DMS153 treated with DMSO at 0.1 percent for 48 hours (cell line): Measurements from ENCODE around the gene TMEM260.
A peak's percentile ranks its signal among the peaks of the same experiment; 100 is the strongest.

Experiments
- DNase-seq: peaks from one replicate; lab custom pipeline; 2025; ENCODE audit not compliant: unreplicated experiment; lab: John Stamatoyannopoulos, UW

TMEM260 gene

GRCh38 chr14:56579345-56580220 lies at the start of gene TMEM260:
Gene TMEM260, plus strand, starts transcription at chr14:56579798. Its CDS starts 117 bp downstream, at chr14:56579915.
- DNase-seq, result peak; percentile 80

GRCh38 chr14:56532546-56532945 lies 47.1 kb upstream of the TMEM260 start:
- no peak for DNase-seq

GRCh38 chr14:56534656-56535055 lies 44.9 kb upstream of the TMEM260 start:
- DNase-seq, result no peak

GRCh38 chr14:56539862-56540261 lies 39.7 kb upstream of the TMEM260 start:
- DNase-seq, result no peak

- no peak for DNase-seq
Observed at GRCh38 chr14:56543436-56543835, 36.2 kb upstream of the TMEM260 start.

- DNase-seq, result no peak
Observed at GRCh38 chr14:56549721-56550120, 29.9 kb upstream of the TMEM260 start.

- no peak for DNase-seq
Observed at GRCh38 chr14:56552615-56553014, 27.0 kb upstream of the TMEM260 start.

GRCh38 chr14:56554301-56554700 lies 25.3 kb upstream of the TMEM260 start:
- no peak for DNase-seq

GRCh38 chr14:56555921-56556570 lies 23.6 kb upstream of the TMEM260 start:
- DNase-seq, result peak; percentile 69

- no peak for DNase-seq
Observed at GRCh38 chr14:56559182-56559581, 20.4 kb upstream of the TMEM260 start.

GRCh38 chr14:56561606-56562005 lies 18.0 kb upstream of the TMEM260 start:
- no peak for DNase-seq

- DNase-seq, result no peak
Observed at GRCh38 chr14:56562883-56563282, 16.7 kb upstream of the TMEM260 start.

GRCh38 chr14:56569174-56569573 lies 10.4 kb upstream of the TMEM260 start:
- no peak for DNase-seq

GRCh38 chr14:56570295-56570694 lies 9.3 kb upstream of the TMEM260 start:
- DNase-seq, result no peak

- peak; percentile 50 for DNase-seq
Observed at GRCh38 chr14:56580221-56580711, 668 bp downstream of the TMEM260 start.

- peak; percentile 42 for DNase-seq
Observed at GRCh38 chr14:56581041-56581727, 1.6 kb downstream of the TMEM260 start.

GRCh38 chr14:56585461-56586084 lies 6.0 kb downstream of the TMEM260 start:
- peak; percentile 62 for DNase-seq

- peak; percentile 40 for DNase-seq
Observed at GRCh38 chr14:56587701-56588100, 8.1 kb downstream of the TMEM260 start.

GRCh38 chr14:56590535-56590960 lies 10.9 kb downstream of the TMEM260 start:
- DNase-seq, result no peak

- DNase-seq, result peak; percentile 8
Observed at GRCh38 chr14:56592746-56593544, 13.3 kb downstream of the TMEM260 start.
